Measurements from ENCODE around the gene NWD2.

NWD2 gene

GRCh38 chr4:37463033-37463856 is 218.7 kb downstream of the NWD2 start:
- DNase-seq, result no peak
- Mint-ChIP-seq H3K27ac (no peak overlapping the region), H3K27me3 (peaks cover 25 to 29% of the 10 kb centered on the region in 2 donors), H3K4me1 (ENCODE audit: low read depth in 2 of 2) (no peaks in the 10 kb centered on the region), H3K4me3 (no peak overlapping the region), H3K9me3 (peaks cover 0 to 2% of the 10 kb centered on the region in 2 donors), H3K36me3 (ENCODE audit: insufficient read depth) (no peaks in the 10 kb centered on the region)
- ATAC-seq (replicated peaks), result no peak

- no peak overlapping the region for H3K4me3 Mint-ChIP-seq
- H3K9me3 Mint-ChIP-seq, result peaks cover 0 to 2% of the 10 kb centered on the region in 2 donors
- no peaks in the 10 kb centered on the region for H3K36me3 Mint-ChIP-seq (ENCODE audit: insufficient read depth)
- DNase-seq, result no peak
- no peaks in the 10 kb centered on the region for H3K4me1 Mint-ChIP-seq (ENCODE audit: low read depth in 2 of 2)
- peaks cover 22 to 23% of the 10 kb centered on the region in 2 donors for H3K27me3 Mint-ChIP-seq
- no peak for ATAC-seq (replicated peaks)
- no peak overlapping the region for H3K27ac Mint-ChIP-seq
Measured at GRCh38 chr4:37464373-37465128, 220.0 kb downstream of the NWD2 start.

- Mint-ChIP-seq H3K9me3 (no peaks in the 10 kb centered on the region), H3K4me1 (ENCODE audit: low read depth in 2 of 2) (no peaks in the 10 kb centered on the region), H3K27ac (no peak overlapping the region), H3K4me3 (no peak overlapping the region), H3K27me3 (peaks cover 16 to 22% of the 10 kb centered on the region in 2 donors), H3K36me3 (ENCODE audit: insufficient read depth) (no peaks in the 10 kb centered on the region)
- DNase-seq, result no peak
- no peak for ATAC-seq (replicated peaks)
Measured at GRCh38 chr4:37465296-37465695, 220.8 kb downstream of the NWD2 start.

- no peaks in the 10 kb centered on the region for H3K4me1 Mint-ChIP-seq (ENCODE audit: low read depth in 2 of 2)
Measured at GRCh38 chr4:37465845-37466244, 221.3 kb downstream of the NWD2 start.

GRCh38 chr4:37467223-37467622 is 222.7 kb downstream of the NWD2 start:
- Mint-ChIP-seq H3K36me3 (ENCODE audit: insufficient read depth) (no peaks in the 10 kb centered on the region), H3K9me3 (no peaks in the 10 kb centered on the region), H3K4me1 (ENCODE audit: low read depth in 2 of 2) (no peaks in the 10 kb centered on the region), H3K27me3 (peaks cover 0 to 12% of the 10 kb centered on the region in 2 donors), H3K27ac (no peak overlapping the region), H3K4me3 (no peak overlapping the region)
- ATAC-seq (replicated peaks) (no peak), DNase-seq (no peak)

More at GRCh38 chr4:37465845-37466244, 221.3 kb downstream of the NWD2 start:
- H3K27ac Mint-ChIP-seq, result no peak overlapping the region
- ATAC-seq (replicated peaks), result no peak
- DNase-seq, result no peak
- no peaks in the 10 kb centered on the region for H3K36me3 Mint-ChIP-seq (ENCODE audit: insufficient read depth)
- H3K27me3 Mint-ChIP-seq, result peaks cover 12 to 21% of the 10 kb centered on the region in 2 donors
- no peak overlapping the region for H3K4me3 Mint-ChIP-seq
- no peaks in the 10 kb centered on the region for H3K9me3 Mint-ChIP-seq

GRCh38 chr4:37467824-37468223 is 223.3 kb downstream of the NWD2 start:
- no peak for DNase-seq
- H3K4me1 Mint-ChIP-seq (ENCODE audit: low read depth in 2 of 2), result no peaks in the 10 kb centered on the region
- no peak overlapping the region for H3K4me3 Mint-ChIP-seq
- no peaks in the 10 kb centered on the region for H3K36me3 Mint-ChIP-seq (ENCODE audit: insufficient read depth)
- peaks cover 0 to 12% of the 10 kb centered on the region in 2 donors for H3K27me3 Mint-ChIP-seq
- no peak overlapping the region for H3K27ac Mint-ChIP-seq
- no peaks in the 10 kb centered on the region for H3K9me3 Mint-ChIP-seq
- no peak for ATAC-seq (replicated peaks)

GRCh38 chr4:37469286-37469685 is 224.7 kb downstream of the NWD2 start:
- no peak for DNase-seq
- Mint-ChIP-seq H3K4me3 (no peak overlapping the region), H3K27ac (no peak overlapping the region), H3K4me1 (ENCODE audit: low read depth in 2 of 2) (no peaks in the 10 kb centered on the region), H3K27me3 (peaks cover 0 to 12% of the 10 kb centered on the region in 2 donors), H3K36me3 (ENCODE audit: insufficient read depth) (no peaks in the 10 kb centered on the region), H3K9me3 (no peaks in the 10 kb centered on the region)
- no peak for ATAC-seq (replicated peaks)

- H3K9me3 Mint-ChIP-seq, result no peaks in the 10 kb centered on the region
- peaks cover 0 to 12% of the 10 kb centered on the region in 2 donors for H3K27me3 Mint-ChIP-seq
- no peak for DNase-seq
- no peaks in the 10 kb centered on the region for H3K4me1 Mint-ChIP-seq (ENCODE audit: low read depth in 2 of 2)
- no peak overlapping the region for H3K27ac Mint-ChIP-seq
- H3K4me3 Mint-ChIP-seq, result no peak overlapping the region
- H3K36me3 Mint-ChIP-seq (ENCODE audit: insufficient read depth), result no peaks in the 10 kb centered on the region
- no peak for ATAC-seq (replicated peaks)
Measured at GRCh38 chr4:37470245-37470644, 225.7 kb downstream of the NWD2 start.

- DNase-seq (no peak), ATAC-seq (replicated peaks) (no peak)
- H3K4me3 Mint-ChIP-seq, result no peak overlapping the region
- H3K36me3 Mint-ChIP-seq (ENCODE audit: insufficient read depth), result no peaks in the 10 kb centered on the region
- no peak overlapping the region for H3K27ac Mint-ChIP-seq
- H3K27me3 Mint-ChIP-seq, result peaks cover 2 to 12% of the 10 kb centered on the region in 2 donors
- H3K4me1 Mint-ChIP-seq (ENCODE audit: low read depth in 2 of 2), result no peaks in the 10 kb centered on the region
- H3K9me3 Mint-ChIP-seq, result no peaks in the 10 kb centered on the region
Measured at GRCh38 chr4:37471093-37471492, 226.6 kb downstream of the NWD2 start.

GRCh38 chr4:37471971-37472370 is 227.4 kb downstream of the NWD2 start:
- ATAC-seq (replicated peaks), result no peak
- Mint-ChIP-seq H3K9me3 (no peaks in the 10 kb centered on the region), H3K4me3 (no peak overlapping the region)

GRCh38 chr4:37473807-37474206 is 229.3 kb downstream of the NWD2 start:
- no peaks in the 10 kb centered on the region for H3K36me3 Mint-ChIP-seq (ENCODE audit: insufficient read depth)
- no peaks in the 10 kb centered on the region for H3K4me1 Mint-ChIP-seq (ENCODE audit: low read depth in 2 of 2)
- no peak overlapping the region for H3K4me3 Mint-ChIP-seq
- H3K27ac Mint-ChIP-seq, result no peak overlapping the region
- DNase-seq (no peak), ATAC-seq (replicated peaks) (no peak)
- peaks cover 20 to 21% of the 10 kb centered on the region in 2 donors for H3K27me3 Mint-ChIP-seq
- no peaks in the 10 kb centered on the region for H3K9me3 Mint-ChIP-seq

More at GRCh38 chr4:37471971-37472370, 227.4 kb downstream of the NWD2 start:
- Mint-ChIP-seq H3K4me1 (ENCODE audit: low read depth in 2 of 2) (no peaks in the 10 kb centered on the region), H3K27me3 (peaks cover 10 to 13% of the 10 kb centered on the region in 2 donors), H3K36me3 (ENCODE audit: insufficient read depth) (no peaks in the 10 kb centered on the region), H3K27ac (no peak overlapping the region)
- no peak for DNase-seq

- Mint-ChIP-seq H3K27me3 (peaks cover 21 to 34% of the 10 kb centered on the region in 2 donors), H3K4me3 (no peak overlapping the region), H3K9me3 (no peaks in the 10 kb centered on the region), H3K4me1 (ENCODE audit: low read depth in 2 of 2) (no peaks in the 10 kb centered on the region), H3K27ac (no peak overlapping the region), H3K36me3 (ENCODE audit: insufficient read depth) (no peaks in the 10 kb centered on the region)
- no peak for ATAC-seq (replicated peaks)
- no peak for DNase-seq
Measured at GRCh38 chr4:37475087-37475486, 230.5 kb downstream of the NWD2 start.

GRCh38 chr4:37475776-37476175 is 231.2 kb downstream of the NWD2 start:
- Mint-ChIP-seq H3K27me3 (peaks cover 21 to 41% of the 10 kb centered on the region in 2 donors), H3K4me1 (ENCODE audit: low read depth in 2 of 2) (no peaks in the 10 kb centered on the region), H3K4me3 (no peak overlapping the region), H3K36me3 (ENCODE audit: insufficient read depth) (no peaks in the 10 kb centered on the region), H3K27ac (no peak overlapping the region), H3K9me3 (no peaks in the 10 kb centered on the region)
- ATAC-seq (replicated peaks) (no peak), DNase-seq (no peak)

- Mint-ChIP-seq H3K27ac (no peak overlapping the region), H3K4me3 (no peak overlapping the region), H3K27me3 (peaks cover 21 to 45% of the 10 kb centered on the region in 2 donors), H3K36me3 (ENCODE audit: insufficient read depth) (no peaks in the 10 kb centered on the region), H3K9me3 (no peaks in the 10 kb centered on the region), H3K4me1 (ENCODE audit: low read depth in 2 of 2) (no peaks in the 10 kb centered on the region)
- DNase-seq (no peak), ATAC-seq (replicated peaks) (no peak)
Measured at GRCh38 chr4:37476256-37476655, 231.7 kb downstream of the NWD2 start.
